ENCODE measurements around the gene ATP5F1C. TPM values are rescaled to one million over a fixed set of nuclear protein-coding genes. Genes with fewer than 3 reads are reported as not detected.
"Not testable (repeated sequence)": the region's sequence is repeated elsewhere in the genome, so short reads cannot be mapped to it uniquely, and the experiment has no call there.

ATP5F1C gene
- total and polyA plus RNA-seq, 10 of the 15 experiments (the other 5 are each of a cell fraction or from before 2014, with no cell fraction given) = 307 to 978 (median 454) TPM

GRCh38 chr10:7811000-7811399 is 23.0 kb downstream of the ATP5F1C start (continued):
- TF ChIP-seq PRDM15 (CRISPR knock-in tag; IDR thresholded peaks at IDR 0.05) (no peak), MEF2A (IDR thresholded peaks at IDR 0.05; ENCODE audit: insufficient read depth, low read depth, low read length) (no peak)

GRCh38 chr10:7811743-7812142 is 23.8 kb downstream of the ATP5F1C start:
- RAD21 ChIA-PET (ENCODE audit: unreplicated experiment) = interaction anchor here (0.5 kb wide), 1 partner anchor 10 kb away, joined by 3 read pairs; no protein-coding TSS in a partner anchor
- CTCF ChIA-PET; BruUV-seq (replicated peaks): not testable (repeated sequence)

More at GRCh38 chr10:7811743-7812142, 23.8 kb downstream of the ATP5F1C start:
- H3K4me3 ChIP-seq; H3K9me3 ChIP-seq (replicated peaks; ENCODE audit: control insufficient read depth, insufficient read depth, low read length); in situ Hi-C loops (cut with MboI); H4K20me1 ChIP-seq (ENCODE audit: control insufficient read depth, insufficient read depth); H3K79me2 ChIP-seq (ENCODE audit: control insufficient read depth, insufficient read depth, low read length); H3K9ac ChIP-seq (ENCODE audit: control insufficient read depth, insufficient read depth, low read length); DNase-seq (ENCODE audit: low read depth, low spot score); H3K4me1 ChIP-seq (ENCODE audit: control insufficient read depth, insufficient read depth, low read length); ATAC-seq; H3K27me3 ChIP-seq (replicated peaks in 1 of 2; ENCODE audit: control insufficient read depth in 2 of 2, insufficient read depth in 2 of 2, low read length in 1 of 2); H3K4me2 ChIP-seq (ENCODE audit: control insufficient read depth, insufficient read depth); H2AFZ ChIP-seq (ENCODE audit: control insufficient read depth, low read depth, low read length); FAIRE-seq; intact Hi-C loops (cut with micrococcal nuclease; ENCODE audit: unreplicated experiment); H3K27ac ChIP-seq (ENCODE audit: control insufficient read depth, insufficient read depth): not testable (repeated sequence)
- ChIA-PET SMC1A (ENCODE audit: uncharacterized antibody, unreplicated experiment) (interaction anchor here (0.8 to 1.3 kb wide), 2 partner anchors 20 to 24 kb away, joined by 3 read pairs; partner anchors contain the start of genes ATP5F1C and KIN), POLR2A (interaction anchor here (0.9 kb wide), 1 partner anchor 24 kb away, joined by 3 read pairs; the partner anchor contains the start of genes ATP5F1C and KIN)
- peaks cover 0 to 15% of the 10 kb centered on the region in 2 experiments for H3K36me3 ChIP-seq (ENCODE audit: control insufficient read depth in 2 of 2, insufficient read depth in 2 of 2, low read length in 1 of 2)
- 45% methylated on average over 7 of the region's 7 CpGs for WGBS (ENCODE audit: insufficient coverage, insufficient replicate concordance, low lambda C conversion rate, missing lambda C conversion rate)
